Heart right ventricle (tissue), 16 donors: ENCODE results near the gene EFTUD2. TPM values are rescaled to one million over a fixed set of nuclear protein-coding genes. Genes with fewer than 3 reads are reported as not detected.

Experiments used
- ATAC-seq, 8 donors: fragments of 200-7000 bp; cut with Tn5 transposase; one replicate each; pipeline ENCODE4 v1.9.1; 2020; ENCODE audit warnings: mild to moderate bottlenecking in 8 of 8, moderate library complexity in 8 of 8, moderate number of reproducible peaks in 1 of 8
- DNase-seq, 2 donors: peaks; one replicate each; pipeline ENCODE4 v3.0.0-alpha.2; 2020
- H3K27ac ChIP-seq, 10 donors: fragments of 200-600 bp; sonication (generic) in 2 of 10; one replicate each; pipeline versions ENCODE4 v1.5.0 to v1.8.0; 2020 to 2022; ENCODE audit warnings: mild to moderate bottlenecking in 3 of 10
- H3K27me3 ChIP-seq, 7 donors: fragments of 200-600 bp; one replicate each; pipeline ENCODE4 v1.8.0; 2021 to 2022; ENCODE audit warnings: mild to moderate bottlenecking in 2 of 7
- H3K36me3 ChIP-seq, 9 donors: fragments of 200-600 bp; sonication (generic) in 1 of 9; one replicate each; pipeline versions ENCODE4 v1.5.0 to v1.8.0; 2020 to 2022; ENCODE audit warnings: mild to moderate bottlenecking in 2 of 9
- H3K4me1 ChIP-seq, 9 donors: fragments of 200-600 bp; sonication (generic) in 1 of 9; one replicate each; pipeline versions ENCODE4 v1.5.0 to v1.8.0; 2020 to 2022; ENCODE audit warnings: mild to moderate bottlenecking in 4 of 9
- H3K4me3 ChIP-seq, 10 donors: fragments of 200-600 bp; sonication (generic) in 2 of 10; one replicate each; pipeline versions ENCODE4 v1.5.0 to v1.8.0; 2020 to 2022; ENCODE audit warnings: mild to moderate bottlenecking in 7 of 10, moderate library complexity in 2 of 10
- H3K9me3 ChIP-seq, 11 donors: fragments of 200-600 bp in 10 of 11; sonication (generic) in 2 of 11; one replicate each; pipeline versions ENCODE4 v1.5.0 to v1.8.0; 2013 to 2022; ENCODE audit warnings: mild to moderate bottlenecking in 2 of 11, control low read depth in 1 of 11, moderate library complexity in 1 of 11
- WGBS, 2 donors: extraction: QIAGEN DNeasy Blood & Tissue Kit; methylation state at CpG; one replicate each; pipeline ENCODE4 v1.1.7; 2013; ENCODE audit warnings: inconsistent platforms in 1 of 2; 5-methylcytosine and 5-hydroxymethylcytosine counted together
- intact Hi-C, 10 donors: fragments of 100-400 bp; cut with DNase I; formaldehyde crosslinking; loops; one replicate each; pipeline versions ENCODE4 v1.11.1 to v1.14.2; 2022
- polyA plus RNA-seq, 2 donors: library from polyadenylated mRNA; stranded (reverse); fragments of 200-250 nt; gene quantifications; one replicate each; pipeline ENCODE4 v1.2.3, GENCODE V29; 2013
- total RNA-seq, 10 donors: library from RNA; stranded (reverse); fragmentation: NEBNext Ultra II Directional in 3 of 10; extraction: Animal tissue kit (Norgen Biotek cat#: 25700) in 3 of 10; gene quantifications; one replicate each; pipeline versions ENCODE4 v1.2.1 to v1.2.4, GENCODE V29; 2021 to 2023
- TF ChIP-seq, protein P1 (sequence below), 9 donors: fragments of 200-600 bp; sonication (generic) in 2 of 9; IDR thresholded peaks; one replicate each; pipeline versions ENCODE4 v1.5.0 to v1.8.0; 2021 to 2022; ENCODE audit warnings: antibody characterized with exemption in 9 of 9, mild to moderate bottlenecking in 5 of 9, moderate library complexity in 1 of 9
- donor health status: Arrhythmogenic right ventricular cardiomyopathy.
- donor health status: ischemic (EF 13 %, LVEDD 7.1; RV severe dilation, severe dysfunction).
- donor health status: healthy with polysubstance abuse.
- donor health status: DM: no; HTN: yes; CAD: no.
- donor health status: DM: no; HTN: no; CAD: no.
- donor health status: ischemic (EF 25% LVEDD 6.9; RV normal size, moderate dysfunction).
- donor health status: ischemic (EF 25% LVEDD 5.7; RV mildly dilated, moderate dysfunction).
- donor health status: healthy.
- donor health status: DM: yes; HTN: yes; CAD: no.
- donor health status: Ischemic cardiomyopathy.
- donor health status: ischemic (EF 35%, LVEDD 5.7; RV mildly dilated, moderate dysfunction).
- donor health status: nonischemic (EF 11% LVEDD 7.7; RV severe dilation, severe dysfunction).
- donor health status: DM: yes; HTN: yes; CAD: no.
- donor health status: PGD.
- donor health status: ischemic (EF 29% LVEDD 5.4; RV normal size, mild dysfunction).
- donor health status: nonischemic (EF 23%, LVEDD 6.1; RV moderate dilation, normal function).

The EFTUD2 gene
- total and polyA plus RNA-seq, 12 donors, result 21.6 to 78.2 (median 61.5) TPM

- no peak overlapping the region for H3K4me3 ChIP-seq
- TF ChIP-seq, protein P1, sequence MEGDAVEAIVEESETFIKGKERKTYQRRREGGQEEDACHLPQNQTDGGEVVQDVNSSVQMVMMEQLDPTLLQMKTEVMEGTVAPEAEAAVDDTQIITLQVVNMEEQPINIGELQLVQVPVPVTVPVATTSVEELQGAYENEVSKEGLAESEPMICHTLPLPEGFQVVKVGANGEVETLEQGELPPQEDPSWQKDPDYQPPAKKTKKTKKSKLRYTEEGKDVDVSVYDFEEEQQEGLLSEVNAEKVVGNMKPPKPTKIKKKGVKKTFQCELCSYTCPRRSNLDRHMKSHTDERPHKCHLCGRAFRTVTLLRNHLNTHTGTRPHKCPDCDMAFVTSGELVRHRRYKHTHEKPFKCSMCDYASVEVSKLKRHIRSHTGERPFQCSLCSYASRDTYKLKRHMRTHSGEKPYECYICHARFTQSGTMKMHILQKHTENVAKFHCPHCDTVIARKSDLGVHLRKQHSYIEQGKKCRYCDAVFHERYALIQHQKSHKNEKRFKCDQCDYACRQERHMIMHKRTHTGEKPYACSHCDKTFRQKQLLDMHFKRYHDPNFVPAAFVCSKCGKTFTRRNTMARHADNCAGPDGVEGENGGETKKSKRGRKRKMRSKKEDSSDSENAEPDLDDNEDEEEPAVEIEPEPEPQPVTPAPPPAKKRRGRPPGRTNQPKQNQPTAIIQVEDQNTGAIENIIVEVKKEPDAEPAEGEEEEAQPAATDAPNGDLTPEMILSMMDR (IDR thresholded peaks at IDR 0.05), result no peak
- WGBS, 2 donors, result 84 to 89% methylated on average over 19 of the region's 19 CpGs
- peaks cover 0 to 42% (median 12%) of the 10 kb centered on the region in 7 donors for H3K27me3 ChIP-seq
- H3K27ac ChIP-seq, result peak overlapping the region in 1 of 10 donors; percentile 73
- ATAC-seq, result no peak
- H3K4me1 ChIP-seq, result peaks cover 0 to 40% (median 23%) of the 10 kb centered on the region in 9 donors
- no peaks in the 10 kb centered on the region for H3K36me3 ChIP-seq
- intact Hi-C loops, result loop anchor here in 6 of 10 donors (5.0 to 10.0 kb wide), 2 partner anchors 180 to 183 kb away; no protein-coding TSS in a partner anchor
- H3K9me3 ChIP-seq, result no peaks in the 10 kb centered on the region
- no peak for DNase-seq
Observed at GRCh38 chr17:44914698-44915271, 15.5 kb upstream of the EFTUD2 start.

- H3K27ac ChIP-seq, result no peak overlapping the region
- no peak overlapping the region for H3K4me3 ChIP-seq
- peaks cover 0 to 42% (median 12%) of the 10 kb centered on the region in 7 donors for H3K27me3 ChIP-seq
- H3K36me3 ChIP-seq, result no peaks in the 10 kb centered on the region
- no peak for DNase-seq
- no peak for ATAC-seq
- intact Hi-C loops, result loop anchor here in 5 of 10 donors (5.0 to 10.0 kb wide), 2 partner anchors 181 to 183 kb away; no protein-coding TSS in a partner anchor
- 83 to 88% methylated on average over 4 of the region's 4 CpGs for WGBS, 2 donors
- peaks cover 0 to 38% (median 23%) of the 10 kb centered on the region in 9 donors for H3K4me1 ChIP-seq
- TF ChIP-seq, protein P1 (IDR thresholded peaks at IDR 0.05), result no peak
- no peaks in the 10 kb centered on the region for H3K9me3 ChIP-seq
Observed at GRCh38 chr17:44914148-44914547, 14.9 kb upstream of the EFTUD2 start.

DNA sequence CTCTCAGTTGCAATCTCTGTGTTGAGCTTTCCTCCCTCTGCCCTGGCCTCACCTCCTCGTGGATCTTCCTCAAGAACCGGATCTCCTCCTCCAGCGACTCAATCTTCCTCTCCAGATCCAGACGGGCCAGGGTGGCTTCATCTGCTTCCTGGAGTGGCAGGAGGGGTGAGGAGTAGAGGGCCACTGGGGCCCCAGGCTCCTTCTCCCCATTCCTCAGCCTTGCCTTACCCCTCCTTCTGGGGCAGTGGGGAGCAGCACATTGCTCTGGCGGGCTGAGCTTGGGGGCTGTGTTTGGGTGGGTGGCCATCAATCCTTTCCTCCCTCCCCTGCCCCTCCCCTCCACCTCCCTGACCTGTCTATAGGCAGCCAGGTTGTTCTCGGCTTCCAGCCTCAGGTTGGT is 14.4 kb upstream of the EFTUD2 start:
- WGBS, 2 donors, result 56 to 67% methylated on average over 6 of the region's 6 CpGs
- H3K4me1 ChIP-seq, result peaks cover 0 to 38% (median 23%) of the 10 kb centered on the region in 9 donors
- TF ChIP-seq, protein P1 (IDR thresholded peaks at IDR 0.05), result no peak
- H3K27ac ChIP-seq, result no peak overlapping the region
- intact Hi-C loops, result loop anchor here in 5 of 10 donors (5.0 to 10.0 kb wide), 2 partner anchors 181 to 184 kb away; no protein-coding TSS in a partner anchor
- no peak overlapping the region for H3K4me3 ChIP-seq
- no peak for DNase-seq
- peaks cover 0 to 42% (median 12%) of the 10 kb centered on the region in 7 donors for H3K27me3 ChIP-seq
- no peak for ATAC-seq
- H3K36me3 ChIP-seq, result no peaks in the 10 kb centered on the region
- no peaks in the 10 kb centered on the region for H3K9me3 ChIP-seq

- Histone ChIP-seq H3K4me1 (peaks cover 0 to 38% (median 23%) of the 10 kb centered on the region in 9 donors), H3K27ac (no peak overlapping the region), H3K4me3 (no peak overlapping the region), H3K9me3 (no peaks in the 10 kb centered on the region), H3K36me3 (no peaks in the 10 kb centered on the region), H3K27me3 (peaks cover 0 to 42% (median 12%) of the 10 kb centered on the region in 7 donors)
- WGBS, 2 donors, result 83 to 85% methylated on average over 14 of the region's 14 CpGs
- intact Hi-C loops, result loop anchor here in 5 of 10 donors (5.0 to 10.0 kb wide), 2 partner anchors 182 to 184 kb away; no protein-coding TSS in a partner anchor
- TF ChIP-seq, protein P1 (IDR thresholded peaks at IDR 0.05), result no peak
- DNase-seq (no peak), ATAC-seq (no peak)
Observed at GRCh38 chr17:44912763-44913544, 13.7 kb upstream of the EFTUD2 start.
